GM18909 (cell line): Measurements from ENCODE around the gene SDC3.

Experiments used
- ATAC-seq: cut with Tn5 transposase; IDR thresholded peaks from one replicate; pipeline ENCODE4 v1.9.1; 2021; ENCODE audit warnings: mild to moderate bottlenecking; ENCODE audit not compliant: unreplicated experiment, poor library complexity

SDC3 gene

GRCh38 chr1:30906631-30907441, 1.7 kb downstream of the SDC3 start:
- no peak for ATAC-seq

GRCh38 chr1:30905916-30906620, 2.5 kb downstream of the SDC3 start:
- ATAC-seq = no peak

DNA sequence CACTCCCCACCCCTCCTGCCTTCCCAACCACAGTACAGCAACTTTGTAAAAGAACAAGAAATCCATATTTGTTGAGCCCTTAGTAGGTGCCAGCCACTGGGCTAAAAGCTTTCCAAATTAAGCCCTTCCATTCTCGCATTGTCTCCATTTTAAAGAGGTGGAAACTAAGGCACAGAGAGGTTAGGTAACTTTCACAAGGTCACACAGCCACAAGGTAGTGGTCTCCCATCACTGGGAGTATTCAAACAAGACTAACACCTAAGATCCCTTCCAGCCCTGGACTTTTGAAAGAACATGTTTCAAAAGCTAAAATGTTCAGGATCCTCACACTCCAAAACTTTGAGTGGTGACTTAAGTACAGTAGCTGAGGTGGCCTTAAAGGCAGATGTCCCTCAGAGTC, 3.2 kb downstream of the SDC3 start:
- ATAC-seq = no peak

GRCh38 chr1:30904962-30905335, 3.6 kb downstream of the SDC3 start:
- ATAC-seq = no peak

GRCh38 chr1:30904191-30904961, 4.2 kb downstream of the SDC3 start:
- ATAC-seq = no peak

- no peak for ATAC-seq
These were observed 5.1 kb downstream of the SDC3 start for GRCh38 chr1:30903343-30904034.

- ATAC-seq = no peak
These were observed 5.8 kb downstream of the SDC3 start for GRCh38 chr1:30902593-30903290.

DNA sequence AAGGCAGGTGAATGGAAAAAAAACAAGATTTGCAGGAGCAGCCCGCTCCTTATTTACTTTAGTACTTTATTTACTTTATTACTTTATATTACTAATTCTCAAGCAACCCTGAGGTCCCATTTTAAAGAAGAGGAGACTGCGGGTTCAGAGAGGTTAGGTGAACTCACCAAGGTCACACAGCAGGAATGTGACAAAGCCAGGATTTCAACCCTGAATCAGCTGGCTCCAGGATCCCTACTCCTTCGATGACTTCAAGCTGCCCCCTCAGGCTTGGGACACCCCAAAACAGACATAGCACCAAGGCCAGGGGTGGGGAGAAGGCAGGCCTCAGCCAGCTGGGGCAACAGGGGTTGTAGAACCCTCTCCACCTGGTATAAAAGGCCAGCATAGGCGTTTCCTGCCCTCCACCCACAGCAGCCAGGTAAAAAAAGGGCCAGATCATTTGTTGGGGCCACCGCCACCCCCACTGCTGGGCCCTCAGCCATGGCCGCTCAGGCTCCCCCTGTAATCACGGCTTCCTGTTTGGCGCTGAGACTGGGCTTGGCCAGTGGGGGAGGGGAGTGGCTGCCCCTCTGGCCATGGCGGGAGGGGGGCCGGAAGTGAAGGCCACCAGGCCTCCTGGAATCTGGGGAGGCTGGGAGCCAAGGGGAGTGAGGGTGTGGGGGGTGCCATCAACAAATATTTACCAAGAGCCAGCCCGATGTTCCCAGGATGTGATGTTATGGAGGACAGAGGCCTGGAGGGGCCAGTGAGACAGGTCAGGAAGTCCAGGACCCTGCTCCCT, 6.6 kb downstream of the SDC3 start:
- ATAC-seq = no peak

GRCh38 chr1:30900931-30901560, 7.5 kb downstream of the SDC3 start:
- ATAC-seq = no peak

- ATAC-seq = no peak
These were observed 8.1 kb downstream of the SDC3 start for GRCh38 chr1:30900486-30900885.

- ATAC-seq = no peak
These were observed 8.8 kb downstream of the SDC3 start for GRCh38 chr1:30899577-30900389.

- no peak for ATAC-seq
These were observed 10.3 kb downstream of the SDC3 start for GRCh38 chr1:30898031-30898815.

GRCh38 chr1:30896905-30897304, 11.7 kb downstream of the SDC3 start:
- ATAC-seq = no peak

DNA sequence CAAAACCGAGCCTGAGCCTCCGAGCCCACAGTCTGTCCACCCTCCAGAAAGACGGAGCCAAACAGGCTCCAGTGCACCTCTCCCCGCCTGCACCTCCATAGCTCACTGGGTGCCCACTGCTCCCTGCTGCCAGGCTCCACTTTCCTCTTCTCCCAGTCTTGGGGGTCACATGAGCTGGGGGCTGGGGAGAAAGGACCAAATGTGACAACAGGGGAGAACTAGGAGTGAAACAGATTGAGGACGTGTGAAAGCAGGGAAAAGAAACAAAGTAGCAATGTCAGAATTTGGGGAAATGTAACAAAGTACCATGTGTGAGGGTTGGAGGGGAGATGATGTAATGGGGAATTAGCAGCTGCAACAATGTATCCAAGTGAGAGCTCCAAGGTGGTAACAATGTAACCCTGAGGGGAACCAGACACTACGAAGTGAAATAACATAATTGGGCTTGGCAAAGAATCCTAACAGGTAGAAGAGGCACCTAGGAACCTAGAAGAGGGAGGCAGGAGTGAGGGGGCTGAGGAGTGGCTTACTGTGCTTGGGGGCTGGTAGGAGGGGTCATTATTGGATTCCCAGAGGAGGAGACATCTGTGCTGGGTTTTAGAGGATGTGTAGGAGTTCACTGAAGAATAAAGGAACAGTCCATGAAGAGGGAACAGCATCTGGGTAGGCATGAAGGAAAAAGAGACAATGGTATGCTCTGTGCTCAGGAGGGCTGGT, 12.5 kb downstream of the SDC3 start:
- no peak for ATAC-seq

- ATAC-seq = no peak
These were observed 13.1 kb downstream of the SDC3 start for GRCh38 chr1:30895382-30895943.

- ATAC-seq = no peak
These were observed 14.0 kb downstream of the SDC3 start for GRCh38 chr1:30894508-30894973.
